Lower leg skin (tissue), 3 donors: ENCODE measurements around the gene ADM2.

Experiments used
- CTCF ChIP-seq, 3 donors: fragments of 450-650 bp; IDR thresholded peaks; one replicate each; pipeline ENCODE4 v1.5.1; 2016; ENCODE audit warnings: antibody characterized with exemption in 3 of 3, mild to moderate bottlenecking in 3 of 3, moderate library complexity in 2 of 3
- POLR2A ChIP-seq, 2 donors: fragments of 450-650 bp; IDR thresholded peaks; one replicate each; pipeline ENCODE4 v1.6.1; 2016 to 2017; ENCODE audit warnings: antibody characterized with exemption in 2 of 2, mild to moderate bottlenecking in 1 of 2, moderate library complexity in 1 of 2

DNA sequence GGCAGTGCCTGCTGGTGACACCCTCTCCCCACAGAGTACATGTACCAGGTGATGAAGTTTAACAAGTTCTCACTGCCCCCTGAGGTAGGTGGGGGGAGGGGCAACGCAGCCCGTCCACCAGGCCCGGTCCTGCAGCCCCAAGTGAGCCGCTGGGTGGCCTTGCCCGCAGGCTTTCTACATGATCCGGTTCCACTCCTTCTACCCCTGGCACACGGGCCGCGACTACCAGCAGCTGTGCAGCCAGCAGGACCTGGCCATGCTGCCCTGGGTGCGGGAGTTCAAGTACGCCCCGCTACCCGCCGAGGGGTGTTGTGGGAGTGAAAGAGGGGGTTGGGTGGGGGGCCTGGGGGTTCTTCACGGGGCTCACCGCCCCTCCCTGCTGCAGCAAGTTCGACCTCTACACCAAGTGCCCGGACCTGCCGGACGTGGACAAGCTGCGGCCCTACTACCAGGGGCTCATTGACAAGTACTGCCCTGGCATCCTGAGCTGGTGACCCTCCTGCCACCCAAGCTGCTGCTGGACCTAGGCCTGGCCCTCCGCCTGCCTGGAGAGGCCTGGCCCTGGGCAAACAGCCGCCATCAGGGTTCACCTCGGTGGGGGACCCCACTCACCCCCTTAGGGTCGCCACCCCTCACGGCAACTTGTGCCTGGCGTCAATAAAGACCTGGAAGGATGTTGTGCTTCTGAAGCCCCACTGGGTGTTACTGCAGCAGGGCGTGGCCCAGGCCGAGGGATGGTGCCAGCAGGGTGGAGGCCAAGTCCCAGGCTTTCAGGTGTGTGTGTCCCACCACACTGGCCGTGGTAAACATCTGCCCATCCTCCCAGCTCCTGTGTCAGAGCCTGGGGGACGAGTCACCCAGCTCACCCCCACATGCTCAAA, 8.3 kb downstream of the ADM2 start:
- TF ChIP-seq CTCF (IDR thresholded peaks at IDR 0.05) (no peak), POLR2A (IDR thresholded peaks at IDR 0.05) (no peak)
